Measurements from ENCODE around the gene HTN3. TPM values are rescaled to one million over a fixed set of nuclear protein-coding genes. Genes with fewer than 3 reads are reported as not detected.

The HTN3 gene
- total RNA-seq, 1 experiment from 2014 or later = not detected

DNA sequence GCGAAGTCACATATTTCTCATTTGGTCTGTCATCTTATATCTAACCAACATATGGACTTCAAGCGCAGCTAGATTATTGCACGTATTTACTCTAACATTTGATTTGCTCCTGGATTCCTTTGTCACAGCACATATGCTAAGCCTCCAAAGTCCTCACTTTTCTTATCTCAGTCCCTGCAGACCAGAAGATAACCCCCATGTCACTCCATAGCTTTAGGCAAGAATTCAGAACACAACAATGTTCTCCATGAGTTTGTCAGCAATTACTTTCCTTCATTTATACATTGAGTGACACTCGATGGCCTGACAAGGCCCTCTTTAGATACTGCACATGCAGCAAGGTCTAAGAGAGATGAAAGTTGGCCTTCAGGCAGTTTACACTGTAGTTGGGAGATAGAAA is 37.2 kb upstream of the HTN3 start:
- H3K4me3 Mint-ChIP-seq (ENCODE audit: unreplicated experiment) = peak overlapping the region; percentile 40
- CTCF ChIA-PET = interaction anchor here (0.9 kb wide), 1 partner anchor 193 kb away, joined by 3 read pairs; no protein-coding TSS in a partner anchor
- no peak for TF ChIP-seq CTCF (IDR thresholded peaks at IDR 0.05; ENCODE audit: insufficient read depth in 1 of 2, low read depth in 1 of 2, low read length in 1 of 2, severe bottlenecking in 1 of 2, unreplicated experiment in 1 of 2)
- Histone ChIP-seq H3K4me3 (ENCODE audit: low read depth, low read length) (no peak overlapping the region), H3K36me3 (ENCODE audit: control insufficient read depth, insufficient read depth, low read length) (no peaks in the 10 kb centered on the region), H3K9me3 (no peaks in the 10 kb centered on the region), H3K4me1 (peaks cover 30% of the 10 kb centered on the region), H3K27me3 (replicated peaks; ENCODE audit: control insufficient read depth, insufficient read depth, low read length) (no peaks in the 10 kb centered on the region)
- DNase-seq = peak; percentile 66 to 69
- H3K4me1 Mint-ChIP-seq (ENCODE audit: low read depth, unreplicated experiment) = peaks cover 19% of the 10 kb centered on the region
- peak overlapping the region; percentile 48 for H3K27ac Mint-ChIP-seq (ENCODE audit: unreplicated experiment)
- POLR2A ChIA-PET = no interaction called here
- no peaks in the 10 kb centered on the region for H3K36me3 Mint-ChIP-seq (ENCODE audit: insufficient read depth, unreplicated experiment)
- peaks cover 16% of the 10 kb centered on the region for H3K9me3 Mint-ChIP-seq (ENCODE audit: unreplicated experiment)
- intact Hi-C loops (cut with micrococcal nuclease; ENCODE audit: unreplicated experiment) = loop anchor here (1.0 to 2.0 kb wide), 5 partner anchors 8 to 278 kb away; no protein-coding TSS in a partner anchor
- no peaks in the 10 kb centered on the region for H3K27me3 Mint-ChIP-seq (ENCODE audit: insufficient read depth, unreplicated experiment)
- no TSS peak for BruUV-seq (replicated peaks)

GRCh38 chr4:69994782-69995181 is 33.5 kb upstream of the HTN3 start:
- Mint-ChIP-seq H3K9me3 (ENCODE audit: unreplicated experiment) (peaks cover 26% of the 10 kb centered on the region), H3K4me3 (ENCODE audit: unreplicated experiment) (no peak overlapping the region), H3K27me3 (ENCODE audit: insufficient read depth, unreplicated experiment) (no peaks in the 10 kb centered on the region), H3K27ac (ENCODE audit: unreplicated experiment) (no peak overlapping the region), H3K4me1 (ENCODE audit: low read depth, unreplicated experiment) (peaks cover 19% of the 10 kb centered on the region), H3K36me3 (ENCODE audit: insufficient read depth, unreplicated experiment) (no peaks in the 10 kb centered on the region)
- ChIA-PET CTCF (no interaction called here), POLR2A (no interaction called here)
- no peak for TF ChIP-seq CTCF (IDR thresholded peaks at IDR 0.05; ENCODE audit: insufficient read depth in 1 of 2, low read depth in 1 of 2, low read length in 1 of 2, severe bottlenecking in 1 of 2, unreplicated experiment in 1 of 2)
- intact Hi-C loops (cut with micrococcal nuclease; ENCODE audit: unreplicated experiment) = no loop called here
- Histone ChIP-seq H3K36me3 (ENCODE audit: control insufficient read depth, insufficient read depth, low read length) (no peaks in the 10 kb centered on the region), H3K4me3 (ENCODE audit: low read depth, low read length) (no peak overlapping the region), H3K27me3 (replicated peaks; ENCODE audit: control insufficient read depth, insufficient read depth, low read length) (no peaks in the 10 kb centered on the region), H3K9me3 (no peaks in the 10 kb centered on the region), H3K4me1 (peaks cover 24% of the 10 kb centered on the region)
- DNase-seq = no peak
- BruUV-seq (replicated peaks) = no TSS peak

- DNase-seq = no peak
- BruUV-seq (replicated peaks) = no TSS peak
- Histone ChIP-seq H3K4me1 (peaks cover 16% of the 10 kb centered on the region), H3K4me3 (ENCODE audit: low read depth, low read length) (no peak within 1 kb of the TSS), H3K27me3 (replicated peaks; ENCODE audit: control insufficient read depth, insufficient read depth, low read length) (no peaks in the 10 kb centered on the region), H3K9me3 (no peaks in the 10 kb centered on the region), H3K36me3 (ENCODE audit: control insufficient read depth, insufficient read depth, low read length) (no peaks in the 10 kb centered on the region)
- peaks cover 26% of the 10 kb centered on the region for H3K9me3 Mint-ChIP-seq (ENCODE audit: unreplicated experiment)
- TF ChIP-seq CTCF (IDR thresholded peaks at IDR 0.05; ENCODE audit: insufficient read depth in 1 of 2, low read depth in 1 of 2, low read length in 1 of 2, severe bottlenecking in 1 of 2, unreplicated experiment in 1 of 2) = no peak
- H3K27ac Mint-ChIP-seq (ENCODE audit: unreplicated experiment) = no peak within 1 kb of the TSS
- ChIA-PET CTCF (no interaction called here), POLR2A (no interaction called here)
- peaks cover 18% of the 10 kb centered on the region for H3K4me1 Mint-ChIP-seq (ENCODE audit: low read depth, unreplicated experiment)
- H3K4me3 Mint-ChIP-seq (ENCODE audit: unreplicated experiment) = no peak within 1 kb of the TSS
- intact Hi-C loops (cut with micrococcal nuclease; ENCODE audit: unreplicated experiment) = no loop called here
- H3K27me3 Mint-ChIP-seq (ENCODE audit: insufficient read depth, unreplicated experiment) = no peaks in the 10 kb centered on the region
- no peaks in the 10 kb centered on the region for H3K36me3 Mint-ChIP-seq (ENCODE audit: insufficient read depth, unreplicated experiment)
Observed at GRCh38 chr4:69995526-69996016, 32.7 kb upstream of the HTN3 start, which contains the start of gene STATH. STATH (plus strand) TSS chr4:69995966; CDS start chr4:69998438, 2,472 bp downstream.

Data from Caco-2 (cell line).